Vagina (tissue), 2 donors: ENCODE measurements around the gene PPRC1. TPM values are rescaled to one million over a fixed set of nuclear protein-coding genes. Genes with fewer than 3 reads are reported as not detected.

Experiments used
- DNase-seq, 2 donors: peaks; one replicate each; pipeline ENCODE4 v3.0.0-alpha.2; 2017; ENCODE audit errors: extremely low spot score in 2 of 2
- H3K27ac ChIP-seq: fragments of 200-600 bp; sonication (generic); one replicate; pipeline ENCODE4 v1.5.1; 2019
- H3K27me3 ChIP-seq: fragments of 200-600 bp; sonication (generic); one replicate; pipeline ENCODE4 v1.5.1; 2019
- H3K36me3 ChIP-seq, 2 donors: fragments of 200-600 bp; sonication (generic); one replicate each; pipeline ENCODE4 v1.5.1; 2017 to 2019
- H3K4me1 ChIP-seq: fragments of 200-600 bp; sonication (generic); one replicate; pipeline ENCODE4 v1.5.1; 2019
- H3K4me3 ChIP-seq, 2 donors: fragments of 200-600 bp; sonication (generic); 1 replicate in 1 of 2; 2 replicates in 1 of 2; pipeline ENCODE4 v1.5.1; 2016 to 2019
- H3K9me3 ChIP-seq: fragments of 200-600 bp; sonication (generic); one replicate; pipeline ENCODE4 v1.5.1; 2019
- CTCF ChIP-seq, 3 experiments: fragments of 450-650 bp in 2 of 3; fragments of 200-600 bp in 1 of 3; sonication (generic) in 1 of 3; IDR thresholded peaks; one replicate each; pipeline ENCODE4 v1.5.1; 2017 to 2019; ENCODE audit warnings: antibody characterized with exemption in 3 of 3, mild to moderate bottlenecking in 2 of 3, moderate library complexity in 2 of 3
- POLR2A ChIP-seq, 2 donors: fragments of 450-650 bp; IDR thresholded peaks; one replicate each; pipeline ENCODE4 v1.6.1; 2017; ENCODE audit warnings: antibody characterized with exemption in 2 of 2, mild to moderate bottlenecking in 2 of 2, moderate library complexity in 2 of 2
- POLR2AphosphoS5 ChIP-seq, 2 donors: sonication (generic); formaldehyde crosslinking; IDR thresholded peaks; one replicate each; pipeline ENCODE4 v1.9.0; 2017; ENCODE audit warnings: antibody characterized with exemption in 2 of 2, mild to moderate bottlenecking in 2 of 2, low read depth in 1 of 2; ENCODE audit not compliant: insufficient read depth in 1 of 2
- intact Hi-C: fragments of 100-400 bp; cut with DNase I; formaldehyde crosslinking; loops from one replicate; pipeline ENCODE4 v1.15.1; 2023
- total RNA-seq: library from RNA; depleted of rRNA; stranded (reverse); fragments of >200 nt; gene quantifications from one replicate; pipeline ENCODE4 v1.2.3, GENCODE V29; 2016

The PPRC1 gene
- total RNA-seq, 1 donor from 2014 or later: 29.5 TPM

GRCh38 chr10:102131286-102132170, 1.3 kb upstream of the PPRC1 start:
- Histone ChIP-seq H3K27me3 (no peaks in the 10 kb centered on the region), H3K27ac (no peak overlapping the region), H3K36me3 (no peaks in the 10 kb centered on the region), H3K9me3 (no peaks in the 10 kb centered on the region), H3K4me3 (no peak overlapping the region), H3K4me1 (peaks cover 30% of the 10 kb centered on the region)
- intact Hi-C loops: loop anchor here (2.0 kb wide), 1 partner anchor 21 kb away; the partner anchor contains the start of gene NOLC1
- TF ChIP-seq CTCF (IDR thresholded peaks at IDR 0.05): no peak
- no peak for DNase-seq

- TF ChIP-seq POLR2AphosphoS5 (IDR thresholded peaks at IDR 0.05; ENCODE audit: insufficient read depth in 1 of 2, low read depth in 1 of 2) (no peak), POLR2A (IDR thresholded peaks at IDR 0.05) (no peak), CTCF (IDR thresholded peaks at IDR 0.05) (no peak)
- DNase-seq: no peak
- intact Hi-C loops: loop anchor here (2.0 kb wide), 1 partner anchor 21 kb away; the partner anchor contains the start of gene NOLC1
- no peaks in the 10 kb centered on the region for H3K36me3 ChIP-seq
- no peaks in the 10 kb centered on the region for H3K27me3 ChIP-seq
- H3K4me1 ChIP-seq: peaks cover 36% of the 10 kb centered on the region
- no peaks in the 10 kb centered on the region for H3K9me3 ChIP-seq
- H3K27ac ChIP-seq: peak overlapping the region; percentile 86
- H3K4me3 ChIP-seq: peak overlapping the region; percentile 83 to 97
Measured at GRCh38 chr10:102132193-102132562, 662 bp upstream of the PPRC1 start.

GRCh38 chr10:102133373-102134195, 744 bp downstream of the PPRC1 start:
- Histone ChIP-seq H3K36me3 (peaks cover 1 to 8% of the 10 kb centered on the region in 2 donors), H3K4me1 (peaks cover 37% of the 10 kb centered on the region), H3K9me3 (no peaks in the 10 kb centered on the region), H3K4me3 (peak overlapping the region; percentile 83 to 97), H3K27me3 (no peaks in the 10 kb centered on the region), H3K27ac (peak overlapping the region; percentile 86)
- DNase-seq: no peak
- no peak for TF ChIP-seq CTCF (IDR thresholded peaks at IDR 0.05)
- no peak for TF ChIP-seq POLR2AphosphoS5 (IDR thresholded peaks at IDR 0.05; ENCODE audit: insufficient read depth in 1 of 2, low read depth in 1 of 2)
- TF ChIP-seq POLR2A (IDR thresholded peaks at IDR 0.05): no peak
- intact Hi-C loops: loop anchor here (2.0 kb wide), 1 partner anchor 19 kb away; the partner anchor contains the start of gene NOLC1

GRCh38 chr10:102134416-102134815, 1.6 kb downstream of the PPRC1 start:
- H3K36me3 ChIP-seq: peaks cover 4 to 16% of the 10 kb centered on the region in 2 donors
- no peaks in the 10 kb centered on the region for H3K9me3 ChIP-seq
- intact Hi-C loops: no loop called here
- peak overlapping the region; percentile 86 for H3K27ac ChIP-seq
- peak overlapping the region; percentile 83 to 97 for H3K4me3 ChIP-seq
- no peak for DNase-seq
- peaks cover 37% of the 10 kb centered on the region for H3K4me1 ChIP-seq
- H3K27me3 ChIP-seq: no peaks in the 10 kb centered on the region
- no peak for TF ChIP-seq POLR2A (IDR thresholded peaks at IDR 0.05)
- no peak for TF ChIP-seq POLR2AphosphoS5 (IDR thresholded peaks at IDR 0.05; ENCODE audit: insufficient read depth in 1 of 2, low read depth in 1 of 2)

GRCh38 chr10:102135956-102136526, 3.2 kb downstream of the PPRC1 start:
- TF ChIP-seq CTCF (IDR thresholded peaks at IDR 0.05) (no peak), POLR2A (IDR thresholded peaks at IDR 0.05) (no peak), POLR2AphosphoS5 (IDR thresholded peaks at IDR 0.05; ENCODE audit: insufficient read depth in 1 of 2, low read depth in 1 of 2) (no peak)
- H3K4me1 ChIP-seq: peaks cover 37% of the 10 kb centered on the region
- no peak overlapping the region for H3K4me3 ChIP-seq
- peaks cover 4 to 33% of the 10 kb centered on the region in 2 donors for H3K36me3 ChIP-seq
- intact Hi-C loops: no loop called here
- H3K27me3 ChIP-seq: no peaks in the 10 kb centered on the region
- DNase-seq: no peak
- H3K9me3 ChIP-seq: no peaks in the 10 kb centered on the region
- H3K27ac ChIP-seq: no peak overlapping the region
